K562 (cell line): ENCODE results near the gene CABLES1. TPM values are rescaled to one million over a fixed set of nuclear protein-coding genes. Genes with fewer than 3 reads are reported as not detected.
A peak's percentile ranks its signal among the peaks of the same experiment; 100 is the strongest.

Source experiments
- ATAC-seq: fragments of 200-7000 bp; cut with Tn5 transposase; 3 replicates; pipeline ENCODE4 v1.9.1; 2020; ENCODE audit warnings: moderate library complexity
- BruUV-seq: library from RNA; stranded (reverse); fragments of 400-500 nt; replicated peaks from 2 replicates; lab custom pipeline; 2021; lab: Mats Ljungman, UMichigan
- CTCF ChIA-PET: fragments of 300-600 bp; formaldehyde crosslinking; extraction: SDS; loops from one replicate; lab custom pipeline; 2021; ENCODE audit warnings: low intra/inter-chr PET ratio; lab: Yijun Ruan, JAX
- POLR2A ChIA-PET: fragments of 300-600, 350-650 bp; sonication (Branson Sonifier 250); formaldehyde crosslinking; extraction: SDS; loops from one replicate; lab custom pipeline; 2021; ENCODE audit warnings: antibody characterized with exemption, inconsistent platforms; lab: Yijun Ruan, JAX
- DNase-seq, 4 experiments: peaks; one replicate each; pipeline versions ENCODE4 v3.0.0 to v3.0.0-alpha.2; 2011 to 2018; ENCODE audit warnings: low spot score in 3 of 4, mixed read lengths in 3 of 4; ENCODE audit errors: extremely low read depth in 1 of 4
- FAIRE-seq: peaks from 2 replicates; lab custom pipeline; 2011; peaks lifted over from hg19 to GRCh38; lab: Jason Lieb, UNC
- H2AFZ ChIP-seq: 2 replicates; pipeline ENCODE4 v1.6.0; 2011; ENCODE audit warnings: low read depth, low read length, control low read depth, inconsistent platforms
- H3K27ac ChIP-seq: fragments of 200-600 bp; 3 replicates; pipeline ENCODE4 v1.8.0; 2011; ENCODE audit warnings: low read depth, mild to moderate bottlenecking, control low read depth, inconsistent platforms, low read length, moderate library complexity, mixed read lengths; ENCODE audit errors: extremely low read depth
- H3K27me3 ChIP-seq, 2 experiments: fragments of 300-600 bp in 1 of 2; 2 replicates in 1 of 2; 3 replicates in 1 of 2; pipeline versions ENCODE4 v1.6.0 to v1.8.0; 2011; ENCODE audit warnings: inconsistent platforms in 2 of 2, low read length in 2 of 2, mild to moderate bottlenecking in 1 of 2, mixed read lengths in 1 of 2, moderate library complexity in 1 of 2; ENCODE audit not compliant: control insufficient read depth in 2 of 2, insufficient read depth in 2 of 2
- H3K36me3 ChIP-seq: fragments of 300-600 bp; 3 replicates; pipeline ENCODE4 v1.8.0; 2011; ENCODE audit warnings: mild to moderate bottlenecking, low read length, inconsistent platforms; ENCODE audit not compliant: control insufficient read depth, insufficient read depth
- H3K4me1 ChIP-seq, 2 experiments: fragments of 200-600 bp in 1 of 2; replicated peaks in 1 of 2; 2 replicates in 1 of 2; 3 replicates in 1 of 2; pipeline versions ENCODE4 v1.5.1 to v1.8.0; 2011; ENCODE audit warnings: inconsistent platforms in 2 of 2, low read length in 2 of 2, mild to moderate bottlenecking in 1 of 2, mixed read lengths in 1 of 2, moderate library complexity in 1 of 2; ENCODE audit not compliant: control insufficient read depth in 2 of 2, insufficient read depth in 2 of 2
- H3K4me2 ChIP-seq: 2 replicates; pipeline ENCODE4 v1.6.1; 2011; ENCODE audit warnings: low read length, control low read depth, inconsistent platforms, mixed read lengths; ENCODE audit not compliant: insufficient read depth
- H3K4me3 ChIP-seq: fragments of 200-600 bp; sonication (generic), shearing (Covaris generic); 2 replicates; pipeline ENCODE4 v1.5.1; 2016; ENCODE audit warnings: control low read depth, inconsistent platforms
- H3K79me2 ChIP-seq: fragments of 200-600 bp; 3 replicates; pipeline ENCODE4 v1.8.0; 2011; ENCODE audit warnings: low read length, inconsistent platforms; ENCODE audit not compliant: control insufficient read depth, insufficient read depth
- H3K9ac ChIP-seq, 2 experiments: 2 replicates each; pipeline versions ENCODE4 v1.6.0 to v1.6.1; 2011; ENCODE audit warnings: low read depth in 2 of 2, low read length in 2 of 2, control low read depth in 1 of 2, inconsistent platforms in 1 of 2, mild to moderate bottlenecking in 1 of 2, mixed read lengths in 1 of 2; ENCODE audit not compliant: insufficient read depth in 1 of 2
- H3K9me1 ChIP-seq: one replicate; pipeline ENCODE4 v1.6.0; 2011; ENCODE audit warnings: inconsistent platforms, mild to moderate bottlenecking, low read length, moderate library complexity; ENCODE audit not compliant: control insufficient read depth, insufficient read depth
- H3K9me3 ChIP-seq: replicated peaks from 2 replicates; pipeline ENCODE4 v1.5.1; 2011; ENCODE audit warnings: low read depth, low read length, inconsistent platforms; ENCODE audit not compliant: control insufficient read depth, insufficient read depth
- H4K20me1 ChIP-seq: replicated peaks from 2 replicates; pipeline ENCODE4 v1.6.1; 2011; ENCODE audit warnings: low read length, inconsistent platforms, mixed read lengths; ENCODE audit not compliant: control insufficient read depth, insufficient read depth
- ATF4 ChIP-seq: fragments of 450-650 bp; formaldehyde crosslinking; IDR thresholded peaks from 2 replicates; pipeline ENCODE4 v1.4.0; 2022; ENCODE audit warnings: mild to moderate bottlenecking, moderate library complexity
- CTCF ChIP-seq, 3 experiments: IDR thresholded peaks in 2 of 3; conservative IDR thresholded peaks in 1 of 3; 2 replicates each; pipeline ENCODE4 v1.5.1; 2011 to 2012; ENCODE audit warnings: low read length in 3 of 3, mild to moderate bottlenecking in 3 of 3, control low read depth in 2 of 3, improper control_type of control experiment in 1 of 3, inconsistent platforms in 1 of 3, low read depth in 1 of 3, mixed read lengths in 1 of 3, moderate library complexity in 1 of 3; ENCODE audit not compliant: insufficient read depth in 2 of 3
- EP400 ChIP-seq: fragments of 450-650 bp; IDR thresholded peaks from 2 replicates; pipeline ENCODE4 v1.6.1; 2017; ENCODE audit warnings: antibody characterized with exemption, mild to moderate bottlenecking, moderate library complexity
- FOXP1 ChIP-seq: sonication (generic); formaldehyde crosslinking; IDR thresholded peaks from 2 replicates; pipeline ENCODE4 v1.8.0; 2022; ENCODE audit warnings: mild to moderate bottlenecking, missing genetic modification reagents
- HDAC6 ChIP-seq: IDR thresholded peaks from 2 replicates; pipeline ENCODE4 v1.6.1; 2012; ENCODE audit warnings: low read depth, mild to moderate bottlenecking, control low read depth, inconsistent platforms, low read length, moderate library complexity
- JUND ChIP-seq, 2 experiments: IDR thresholded peaks; 2 replicates in 1 of 2; 3 replicates in 1 of 2; pipeline ENCODE4 v1.6.1; 2011; ENCODE audit warnings: borderline replicate concordance in 2 of 2, low read depth in 2 of 2, low read length in 2 of 2, improper control_type of control experiment in 1 of 2, missing biosample characterization in 1 of 2, missing genetic modification characterization in 1 of 2, missing genetic modification reagents in 1 of 2
- RAD21 ChIP-seq, 2 experiments: fragments of 250-450 bp in 1 of 2; fragments of 450-650 bp in 1 of 2; sonication (Bioruptor Pico) in 1 of 2; formaldehyde crosslinking in 1 of 2; IDR thresholded peaks in 1 of 2; conservative IDR thresholded peaks in 1 of 2; 2 replicates each; pipeline versions ENCODE4 v1.4.0 to v1.8.0; 2020 to 2022; ENCODE audit warnings: mild to moderate bottlenecking in 2 of 2, moderate library complexity in 1 of 2
- RBM25 ChIP-seq: fragments of 200-400 bp; formaldehyde crosslinking; IDR thresholded peaks from 2 replicates; pipeline ENCODE4 v1.6.1; 2018; ENCODE audit warnings: low read length, low read depth, moderate library complexity; ENCODE audit not compliant: severe bottlenecking
- SMAD4 ChIP-seq: fragments of 250-450 bp; sonication (Bioruptor Pico); conservative IDR thresholded peaks from 2 replicates; pipeline ENCODE4 v1.8.0; 2021; ENCODE audit warnings: inconsistent platforms, mild to moderate bottlenecking, moderate library complexity
- TCFL5 ChIP-seq: fragments of 250-450 bp; sonication (Bioruptor Pico); conservative IDR thresholded peaks from 2 replicates; pipeline ENCODE4 v1.6.1; 2021; ENCODE audit warnings: mild to moderate bottlenecking, moderate library complexity, matching md5 sums
- WHSC1 ChIP-seq: IDR thresholded peaks from one replicate; pipeline ENCODE4 v1.6.1; 2012; ENCODE audit warnings: low read length, control low read depth, inconsistent platforms
- ZKSCAN8 ChIP-seq: fragments of 200-800 bp; sonication (Bioruptor generic); IDR thresholded peaks from 2 replicates; pipeline ENCODE4 v1.6.1; 2016; ENCODE audit warnings: missing genetic modification characterization, missing compliant biosample characterization
- ZNF507 ChIP-seq: conservative IDR thresholded peaks from 2 replicates; pipeline ENCODE4 v1.6.1; 2017; ENCODE audit warnings: missing genetic modification characterization, missing compliant biosample characterization
- ZNF780A ChIP-seq: fragments of 250-450 bp; sonication (Bioruptor Pico); IDR thresholded peaks from 2 replicates; pipeline ENCODE4 v1.5.0; 2021; ENCODE audit warnings: mild to moderate bottlenecking
- WGBS: fragments of 100-300 bp; shearing (Covaris generic); methylation state at CpG from one replicate; pipeline ENCODE4 v1.1.6; 2016; ENCODE audit warnings: low coverage, mixed read lengths; ENCODE audit not compliant: insufficient coverage; ENCODE audit errors: missing lambda C conversion rate; 5-methylcytosine and 5-hydroxymethylcytosine counted together
- in situ Hi-C: fragments of 300-500 bp; cut with MboI; formaldehyde crosslinking; loops from 4 replicates; pipeline ENCODE4 v1.15.0; 2018; ENCODE audit warnings: inconsistent platforms, mixed read lengths
- intact Hi-C: fragments of 100-400 bp; cut with micrococcal nuclease; formaldehyde crosslinking; loops from 2 replicates; pipeline ENCODE4 v1.14.2; 2022
- polyA plus RNA-seq, 8 experiments: library from polyadenylated mRNA; depleted of rRNA in 4 of 8; stranded (reverse) in 5 of 8; unstranded in 3 of 8; fragments of >200 nt; fragmentation: Nextera tagmentation in 2 of 8; fragmentation: Illumina TruSeq in 1 of 8; extraction: Ambion mirVana in 2 of 8; extraction: Trizol in 1 of 8; gene quantifications; 2 replicates each; pipeline versions ENCODE4 v1.2.1 to v1.2.3, GENCODE V29; 2011 to 2014; ENCODE audit warnings: inconsistent platforms in 1 of 8, missing spikeins in 1 of 8
- total RNA-seq, 7 experiments: library from RNA; depleted of rRNA in 6 of 7; stranded (reverse); fragments of >200 nt in 6 of 7; fragmentation: Illumina TruSeq in 2 of 7; extraction: Trizol in 2 of 7; gene quantifications; 2 replicates each; pipeline versions ENCODE4 v1.2.1 to v1.2.3, GENCODE V29; 2011 to 2021; ENCODE audit warnings: low replicate concordance in 1 of 7
- TF ChIP-seq, protein P1 (sequence below): fragments of 250-450 bp; sonication (Bioruptor Pico); IDR thresholded peaks from 2 replicates; pipeline ENCODE4 v1.4.0; 2020; ENCODE audit warnings: mild to moderate bottlenecking, moderate library complexity, borderline replicate concordance

Gene CABLES1
- total and polyA plus RNA-seq, 9 of the 15 experiments (the other 6 are each of a cell fraction or from before 2014, with no cell fraction given) = 0.04 to 0.10 (median 0.06) TPM; not detected in 3

DNA sequence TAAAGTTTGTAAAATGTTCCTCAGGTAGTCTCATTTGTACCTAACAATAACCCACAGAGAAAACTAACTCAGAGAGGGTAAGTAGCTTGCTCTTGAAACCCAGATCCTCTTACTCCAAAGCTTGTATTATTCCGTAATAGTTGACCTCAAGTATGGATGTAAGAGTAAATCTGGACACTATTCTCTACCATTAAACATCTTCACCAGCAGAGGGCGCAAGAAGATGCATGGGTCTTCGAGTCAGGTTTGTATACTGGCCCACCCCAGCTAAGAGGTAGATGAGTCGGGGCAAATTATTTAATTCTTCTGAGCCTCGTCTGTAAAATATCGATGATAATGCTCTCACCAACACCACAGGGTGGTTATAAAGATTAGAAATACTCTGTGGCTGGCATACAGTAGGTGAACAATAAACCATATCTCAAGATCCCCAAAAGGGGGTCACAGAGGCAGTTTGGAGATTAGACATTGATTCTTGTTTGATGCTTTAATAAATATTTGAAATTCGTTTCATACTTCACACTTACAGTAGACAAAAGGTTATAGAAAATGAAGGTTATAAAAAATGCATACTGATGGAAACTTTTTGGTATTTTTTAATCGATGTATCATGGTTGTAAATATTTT lies 3.5 kb upstream of the CABLES1 start:
- H3K9me3 ChIP-seq = no peaks in the 10 kb centered on the region
- peaks cover 28 to 32% of the 10 kb centered on the region in 2 experiments for H3K27me3 ChIP-seq
- intact Hi-C loops (loop anchor here (1.0 to 10.0 kb wide), 5 partner anchors 75 to 453 kb away; partner anchors contain the start of genes NPC1 and RMC1), in situ Hi-C loops (loop anchor here (5.0 kb wide), 1 partner anchor 280 kb away; no protein-coding TSS in a partner anchor)
- ChIA-PET CTCF (interaction anchor here (1.1 to 2.8 kb wide), 7 partner anchors 61 to 456 kb away, joined by 3 to 18 read pairs (median 5); no protein-coding TSS in a partner anchor), POLR2A (no interaction called here)
- 7% methylated on average over 8 of the region's 8 CpGs for WGBS
- H3K4me2 ChIP-seq = no peak overlapping the region
- H3K4me1 ChIP-seq = peaks cover 0 to 20% of the 10 kb centered on the region in 2 experiments; a peak in 2 of 5 replicates
- peak; percentile 96 for FAIRE-seq
- H3K36me3 ChIP-seq = no peaks in the 10 kb centered on the region
- no peaks in the 10 kb centered on the region for H4K20me1 ChIP-seq
- H3K9me1 ChIP-seq = no peaks in the 10 kb centered on the region
- H3K27ac ChIP-seq = no peak overlapping the region
- no TSS peak for BruUV-seq
- ATAC-seq = peak; percentile 88
- peak; percentile 79 to 85 (median 82) for DNase-seq
- H3K9ac ChIP-seq = no peak overlapping the region
- no peak overlapping the region for H3K4me3 ChIP-seq
- H2AFZ ChIP-seq = no peak overlapping the region
- H3K79me2 ChIP-seq = no peaks in the 10 kb centered on the region
- TF ChIP-seq FOXP1 (CRISPR knock-in tag) = no peak
- TF ChIP-seq TCFL5 (CRISPR knock-in tag) = no peak
- TF ChIP-seq HDAC6 = no peak
- TF ChIP-seq ZNF507 (tag) = no peak
- TF ChIP-seq, protein P1, sequence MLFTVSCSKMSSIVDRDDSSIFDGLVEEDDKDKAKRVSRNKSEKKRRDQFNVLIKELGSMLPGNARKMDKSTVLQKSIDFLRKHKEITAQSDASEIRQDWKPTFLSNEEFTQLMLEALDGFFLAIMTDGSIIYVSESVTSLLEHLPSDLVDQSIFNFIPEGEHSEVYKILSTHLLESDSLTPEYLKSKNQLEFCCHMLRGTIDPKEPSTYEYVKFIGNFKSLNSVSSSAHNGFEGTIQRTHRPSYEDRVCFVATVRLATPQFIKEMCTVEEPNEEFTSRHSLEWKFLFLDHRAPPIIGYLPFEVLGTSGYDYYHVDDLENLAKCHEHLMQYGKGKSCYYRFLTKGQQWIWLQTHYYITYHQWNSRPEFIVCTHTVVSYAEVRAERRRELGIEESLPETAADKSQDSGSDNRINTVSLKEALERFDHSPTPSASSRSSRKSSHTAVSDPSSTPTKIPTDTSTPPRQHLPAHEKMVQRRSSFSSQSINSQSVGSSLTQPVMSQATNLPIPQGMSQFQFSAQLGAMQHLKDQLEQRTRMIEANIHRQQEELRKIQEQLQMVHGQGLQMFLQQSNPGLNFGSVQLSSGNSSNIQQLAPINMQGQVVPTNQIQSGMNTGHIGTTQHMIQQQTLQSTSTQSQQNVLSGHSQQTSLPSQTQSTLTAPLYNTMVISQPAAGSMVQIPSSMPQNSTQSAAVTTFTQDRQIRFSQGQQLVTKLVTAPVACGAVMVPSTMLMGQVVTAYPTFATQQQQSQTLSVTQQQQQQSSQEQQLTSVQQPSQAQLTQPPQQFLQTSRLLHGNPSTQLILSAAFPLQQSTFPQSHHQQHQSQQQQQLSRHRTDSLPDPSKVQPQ (CRISPR knock-in tag) = no peak
- TF ChIP-seq ZNF780A (CRISPR knock-in tag) = no peak
- TF ChIP-seq RAD21 (CRISPR knock-in tag; conservative IDR thresholded peaks at IDR 0.05 in 1 of 2, IDR thresholded peaks at IDR 0.05 in 1 of 2) = peak; percentile 84 to 90
- TF ChIP-seq JUND (IDR thresholded peaks at IDR 0.05; ENCODE audit: borderline replicate concordance, low read depth, low read length) = 0 out of 2 replicates have a peak, but pooled peaks have one; percentile 23
- no peak for TF ChIP-seq JUND (tag; IDR thresholded peaks at IDR 0.05; ENCODE audit: borderline replicate concordance, low read depth, low read length)
- no peak for TF ChIP-seq SMAD4 (CRISPR knock-in tag)
- TF ChIP-seq WHSC1 = no peak
- no peak for TF ChIP-seq EP400
- no peak for TF ChIP-seq ZKSCAN8
- TF ChIP-seq RBM25 = peak; percentile 37
- TF ChIP-seq CTCF (IDR thresholded peaks at IDR 0.05 in 2 of 3, conservative IDR thresholded peaks at IDR 0.05 in 1 of 3; ENCODE audit: insufficient read depth in 2 of 3, low read depth in 1 of 3, low read length in 3 of 3) = peak; percentile 75 to 81 (median 81)
- no peak for TF ChIP-seq ATF4 (CRISPR knock-in tag)
